Naive thymus-derived CD4-positive, alpha-beta T cell (primary cell): ENCODE data around the gene CCDC32. TPM values are rescaled to one million over a fixed set of nuclear protein-coding genes. Genes with fewer than 3 reads are reported as not detected.

Experiments used
- ATAC-seq: fragments of 150-1000 bp; cut with Tn5 transposase; 2 replicates; pipeline ENCODE4 v1.10.0; 2021; ENCODE audit warnings: mild to moderate bottlenecking, moderate library complexity
- CTCF ChIA-PET: fragments of 350-600 bp; sonication (Branson Sonifier 250); formaldehyde crosslinking; loops from one replicate; lab custom pipeline; 2021; ENCODE audit warnings: antibody characterized with exemption; lab: Charles Lee
- POLR2A ChIA-PET: fragments of 350-600 bp; sonication (Branson Sonifier 250); formaldehyde crosslinking; loops from one replicate; lab custom pipeline; 2021; ENCODE audit warnings: antibody characterized with exemption, inconsistent platforms; lab: Charles Lee
- DNase-seq, 9 donors: peaks; one replicate each; pipeline versions ENCODE4 v3.0.0 to v3.0.0-alpha.2; 2020 to 2022; ENCODE audit warnings: mixed read lengths in 1 of 9
- H3K27ac ChIP-seq: one replicate; pipeline ENCODE4 v1.7.0; 2013; ENCODE audit warnings: mild to moderate bottlenecking, low read depth, low read length, moderate library complexity
- H3K27me3 ChIP-seq, 2 donors: one replicate each; pipeline ENCODE4 v1.7.0; 2013; ENCODE audit warnings: low read length in 2 of 2, mild to moderate bottlenecking in 2 of 2, moderate library complexity in 2 of 2; ENCODE audit not compliant: control insufficient read depth in 2 of 2, insufficient read depth in 2 of 2
- H3K36me3 ChIP-seq, 3 experiments: 1 replicate in 2 of 3; 2 replicates in 1 of 3; pipeline ENCODE4 v1.7.0; 2013; ENCODE audit warnings: low read length in 3 of 3, mild to moderate bottlenecking in 3 of 3, moderate library complexity in 1 of 3; ENCODE audit not compliant: insufficient read depth in 3 of 3, control insufficient read depth in 2 of 3
- H3K4me1 ChIP-seq, 2 donors: one replicate each; pipeline ENCODE4 v1.7.0; 2013; ENCODE audit warnings: low read length in 2 of 2, mild to moderate bottlenecking in 2 of 2, moderate library complexity in 1 of 2; ENCODE audit not compliant: control insufficient read depth in 2 of 2, insufficient read depth in 2 of 2
- H3K4me3 ChIP-seq: 2 replicates; pipeline ENCODE4 v1.7.0; 2013; ENCODE audit warnings: mild to moderate bottlenecking, low read length
- H3K9me3 ChIP-seq, 3 experiments: 1 replicate in 2 of 3; 2 replicates in 1 of 3; pipeline ENCODE4 v1.7.0; 2013; ENCODE audit warnings: low read length in 3 of 3; ENCODE audit not compliant: control insufficient read depth in 2 of 3
- H3K27ac Mint-ChIP-seq, 9 donors: one replicate each; pipeline ENCODE4 v1.8.0; 2020 to 2022; ENCODE audit warnings: mixed read lengths in 9 of 9, mild to moderate bottlenecking in 8 of 9, moderate library complexity in 5 of 9, inconsistent platforms in 2 of 9
- H3K27me3 Mint-ChIP-seq, 5 donors: one replicate each; pipeline ENCODE4 v1.8.0; 2021 to 2022; ENCODE audit warnings: mixed read lengths in 5 of 5, mild to moderate bottlenecking in 1 of 5
- H3K36me3 Mint-ChIP-seq, 5 donors: one replicate each; pipeline ENCODE4 v1.8.0; 2020 to 2022; ENCODE audit warnings: mixed read lengths in 5 of 5, mild to moderate bottlenecking in 3 of 5, inconsistent platforms in 1 of 5
- H3K4me1 Mint-ChIP-seq, 7 donors: one replicate each; pipeline ENCODE4 v1.8.0; 2020 to 2022; ENCODE audit warnings: mixed read lengths in 7 of 7, mild to moderate bottlenecking in 3 of 7, inconsistent platforms in 1 of 7
- H3K4me3 Mint-ChIP-seq, 10 donors: one replicate each; pipeline ENCODE4 v1.8.0; 2020 to 2022; ENCODE audit warnings: mild to moderate bottlenecking in 10 of 10, mixed read lengths in 10 of 10, moderate library complexity in 6 of 10, inconsistent platforms in 2 of 10
- H3K9me3 Mint-ChIP-seq, 11 donors: one replicate each; pipeline ENCODE4 v1.8.0; 2020 to 2022; ENCODE audit warnings: mixed read lengths in 11 of 11, mild to moderate bottlenecking in 4 of 11, inconsistent platforms in 1 of 11, moderate library complexity in 1 of 11
- intact Hi-C, 2 donors: fragments of 100-400 bp; cut with micrococcal nuclease; formaldehyde crosslinking; loops; one replicate each; pipeline ENCODE4 v1.15.1; 2023
- polyA plus RNA-seq, 2 donors: library from polyadenylated mRNA; unstranded; fragments of 300-500 nt; fragmentation: Illumina TruSeq; gene quantifications; one replicate each; pipeline ENCODE4 v1.2.3, GENCODE V29; 2021
- total RNA-seq, 6 experiments: library from RNA in 5 of 6; stranded (reverse) in 5 of 6; gene quantifications; 1 replicate in 5 of 6; 2 replicates in 1 of 6; pipeline ENCODE4 v1.2.3 and lab custom pipeline; 2021 to 2026

The CCDC32 gene
- total and polyA plus RNA-seq, 7 experiments from 2014 or later: 22.4 to 44.8 (median 35.2) TPM

GRCh38 chr15:40597024-40597423, 32.2 kb upstream of the CCDC32 start:
- Mint-ChIP-seq H3K4me3 (no peak overlapping the region), H3K9me3 (peaks cover 0 to 5% (median 0%) of the 10 kb centered on the region in 11 donors), H3K27me3 (peaks cover 0 to 12% (median 6%) of the 10 kb centered on the region in 5 donors), H3K27ac (no peak overlapping the region), H3K4me1 (peaks cover 7 to 31% (median 17%) of the 10 kb centered on the region in 7 donors), H3K36me3 (peaks cover 0 to 1% (median 0%) of the 10 kb centered on the region in 5 donors)
- Histone ChIP-seq H3K27me3 (no peaks in the 10 kb centered on the region), H3K9me3 (no peaks in the 10 kb centered on the region), H3K27ac (no peak overlapping the region), H3K4me3 (no peak overlapping the region), H3K36me3 (no peaks in the 10 kb centered on the region), H3K4me1 (peaks cover 8 to 11% of the 10 kb centered on the region in 2 donors)
- POLR2A ChIA-PET: no interaction called here
- no peak for DNase-seq
- intact Hi-C loops: loop anchor here (10.0 kb wide), 2 partner anchors 298 to 812 kb away; partner anchors contain the start of genes FSIP1 (in 1 of the 2) and VPS18 (in 1 of the 2)
- no peak for ATAC-seq
- CTCF ChIA-PET: no interaction called here

DNA sequence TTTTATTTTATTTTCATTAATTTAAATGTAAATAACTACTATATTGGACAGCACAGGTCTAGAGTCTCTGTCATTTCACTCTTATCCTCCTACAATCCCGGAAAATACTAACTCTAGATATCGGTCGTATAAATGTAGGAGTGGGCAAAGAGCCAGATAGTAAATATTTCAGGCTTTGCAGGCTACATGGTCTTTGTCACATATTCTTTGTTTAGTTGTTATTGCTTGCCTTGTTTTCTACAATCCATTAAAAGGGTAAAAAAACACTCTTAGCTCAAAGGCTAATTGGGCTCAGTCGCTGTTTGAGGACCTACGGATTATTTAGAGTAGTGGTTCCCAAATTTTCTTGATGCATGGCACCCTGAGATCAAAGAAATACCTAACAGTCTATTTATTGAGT, 30.9 kb upstream of the CCDC32 start:
- POLR2A ChIA-PET: no interaction called here

GRCh38 chr15:40595219-40595618, 30.4 kb upstream of the CCDC32 start:
- Mint-ChIP-seq H3K9me3 (peaks cover 0 to 5% (median 0%) of the 10 kb centered on the region in 11 donors), H3K4me1 (peaks cover 9 to 34% (median 19%) of the 10 kb centered on the region in 7 donors), H3K4me3 (peak overlapping the region in 9 of 10 donors; percentile 91 to 99 (median 95)), H3K27me3 (peaks cover 0 to 12% (median 6%) of the 10 kb centered on the region in 5 donors), H3K36me3 (peaks cover 0 to 1% (median 0%) of the 10 kb centered on the region in 5 donors), H3K27ac (peak overlapping the region in 1 of 9 donors; percentile 100)
- ChIA-PET CTCF (no interaction called here), POLR2A (interaction anchor here (2.9 kb wide), 1 partner anchor 26 kb away, joined by 12 read pairs; the partner anchor contains the start of gene RPUSD2)
- ATAC-seq (no peak), DNase-seq (no peak)
- H3K4me1 ChIP-seq: peaks cover 11% of the 10 kb centered on the region in 2 donors
- no peak overlapping the region for H3K4me3 ChIP-seq
- H3K36me3 ChIP-seq: no peaks in the 10 kb centered on the region
- H3K9me3 ChIP-seq: no peaks in the 10 kb centered on the region
- H3K27me3 ChIP-seq: no peaks in the 10 kb centered on the region
- intact Hi-C loops: loop anchor here (2.0 to 10.0 kb wide), 3 partner anchors 154 to 810 kb away; partner anchors contain the start of genes BAHD1 (in 1 of the 2), FSIP1 (in 1 of the 2) and VPS18 (in 1 of the 2)
- no peak overlapping the region for H3K27ac ChIP-seq

More for the DNA sequence above, 30.9 kb upstream of the CCDC32 start:
- ATAC-seq (no peak), DNase-seq (no peak)
- peak overlapping the region in 1 of 10 donors; percentile 56 for H3K4me3 Mint-ChIP-seq
- peaks cover 0 to 5% (median 0%) of the 10 kb centered on the region in 11 donors for H3K9me3 Mint-ChIP-seq
- peaks cover 7 to 34% (median 17%) of the 10 kb centered on the region in 7 donors for H3K4me1 Mint-ChIP-seq
- Histone ChIP-seq H3K27me3 (no peaks in the 10 kb centered on the region), H3K36me3 (no peaks in the 10 kb centered on the region), H3K4me3 (no peak overlapping the region), H3K4me1 (peaks cover 8 to 11% of the 10 kb centered on the region in 2 donors), H3K9me3 (no peaks in the 10 kb centered on the region), H3K27ac (no peak overlapping the region)
- CTCF ChIA-PET: no interaction called here
- no peak overlapping the region for H3K27ac Mint-ChIP-seq
- H3K36me3 Mint-ChIP-seq: peaks cover 0 to 1% (median 0%) of the 10 kb centered on the region in 5 donors
- intact Hi-C loops: loop anchor here (2.0 to 10.0 kb wide), 3 partner anchors 155 to 811 kb away; partner anchors contain the start of genes BAHD1 (in 1 of the 2), FSIP1 (in 1 of the 2) and VPS18 (in 1 of the 2)
- peaks cover 0 to 12% (median 6%) of the 10 kb centered on the region in 5 donors for H3K27me3 Mint-ChIP-seq

DNA sequence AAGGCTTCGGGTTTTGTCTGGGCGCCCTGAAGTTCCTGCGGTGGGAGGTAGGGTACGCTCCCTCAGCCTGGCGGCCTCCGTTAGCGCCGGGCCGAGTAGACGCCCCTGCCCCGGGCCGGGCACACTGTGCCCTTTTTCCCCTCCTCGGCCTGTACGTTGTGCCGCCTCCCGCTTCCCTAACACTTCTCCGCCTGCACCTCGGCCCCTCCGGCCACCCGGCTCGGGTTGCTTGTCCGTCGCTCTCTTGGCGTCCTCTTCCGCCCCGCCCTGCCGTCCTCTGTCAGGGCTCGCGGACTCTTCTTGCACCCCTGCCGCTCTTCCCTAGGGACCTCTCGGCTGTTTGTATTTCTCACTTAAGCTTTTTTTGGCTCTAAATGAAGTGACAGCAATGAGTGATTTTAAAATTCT, 29.6 kb upstream of the CCDC32 start:
- CTCF ChIA-PET: no interaction called here
- ATAC-seq (peak; percentile 59), DNase-seq (peak in 1 of 9 donors; percentile 18)
- Histone ChIP-seq H3K27ac (peak overlapping the region; percentile 83), H3K36me3 (no peaks in the 10 kb centered on the region), H3K9me3 (no peaks in the 10 kb centered on the region), H3K4me3 (peak overlapping the region; percentile 98), H3K27me3 (no peaks in the 10 kb centered on the region), H3K4me1 (peaks cover 11 to 12% of the 10 kb centered on the region in 2 donors)
- Mint-ChIP-seq H3K4me1 (peaks cover 13 to 40% (median 24%) of the 10 kb centered on the region in 7 donors), H3K27me3 (peaks cover 0 to 12% (median 6%) of the 10 kb centered on the region in 5 donors), H3K9me3 (peaks cover 0 to 5% (median 0%) of the 10 kb centered on the region in 11 donors), H3K36me3 (peaks cover 0 to 1% (median 0%) of the 10 kb centered on the region in 5 donors), H3K4me3 (peak overlapping the region; percentile 91 to 99 (median 96)), H3K27ac (peak overlapping the region; percentile 85 to 100 (median 98))
- intact Hi-C loops: loop anchor here (1.0 to 10.0 kb wide), 11 partner anchors 29 to 810 kb away; partner anchors contain the start of genes CCDC32 (in 2 of the 2), DNAJC17 (in 2 of the 2), RAD51 (in 2 of the 2) and ZFYVE19 (in 2 of the 2)
- POLR2A ChIA-PET: interaction anchor here (2.9 kb wide), 1 partner anchor 25 kb away, joined by 12 read pairs; the partner anchor contains the start of gene RPUSD2

DNA sequence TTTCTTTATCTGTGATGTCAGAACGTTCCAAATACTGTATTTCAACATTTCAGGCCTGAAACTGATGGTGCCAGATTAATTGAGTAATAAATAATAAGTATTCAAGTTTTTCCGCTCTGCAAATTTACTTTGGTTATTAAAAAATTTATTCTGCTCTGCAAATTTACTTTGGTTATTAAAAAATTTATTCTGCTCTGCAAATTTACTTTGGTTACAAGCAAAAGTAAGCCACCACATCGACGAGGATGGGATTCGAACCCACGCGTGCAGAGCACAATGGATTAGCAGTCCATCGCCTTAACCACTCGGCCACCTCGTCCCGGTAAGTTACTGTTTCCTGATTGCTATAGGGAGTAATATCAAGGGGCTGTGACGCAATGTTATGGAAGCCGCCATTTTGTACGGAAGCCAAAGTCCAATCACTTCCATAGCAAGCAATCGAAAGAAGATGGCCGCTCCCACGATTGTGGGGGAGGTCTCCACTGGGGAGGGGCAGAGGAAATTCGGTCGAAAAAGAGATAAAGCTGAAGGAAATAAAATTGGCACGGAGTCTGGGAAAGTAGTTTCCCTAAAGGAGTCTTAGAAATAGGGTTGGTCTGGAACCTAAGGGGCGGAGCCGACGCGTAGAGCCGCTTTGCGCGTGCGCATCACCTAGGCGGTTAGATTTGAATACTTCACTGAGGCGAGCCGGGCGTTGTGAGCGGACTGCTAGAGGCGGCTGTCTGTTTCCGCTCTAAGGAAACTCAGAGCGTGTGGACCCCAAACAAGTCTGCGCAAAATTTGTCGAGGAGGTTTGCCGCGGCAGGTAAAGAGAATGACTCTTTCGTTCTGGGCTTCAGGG, 29.0 kb upstream of the CCDC32 start, which contains the start of gene KNL1:
TSS of gene KNL1 (plus strand) at position 662 of the 841 bp plus-strand sequence. CDS start 8,683 bp downstream, outside the sequence.
- peak; percentile 85 for ATAC-seq
- peak within 1 kb of the TSS; percentile 91 to 100 (median 98) for H3K27ac Mint-ChIP-seq
- peaks cover 13 to 41% (median 25%) of the 10 kb centered on the region in 7 donors for H3K4me1 Mint-ChIP-seq
- peak within 1 kb of the TSS; percentile 98 for H3K4me3 ChIP-seq
- peak within 1 kb of the TSS; percentile 91 to 99 (median 96) for H3K4me3 Mint-ChIP-seq
- no peaks in the 10 kb centered on the region for H3K27me3 ChIP-seq
- intact Hi-C loops: loop anchor here (1.0 to 10.0 kb wide), 14 partner anchors 25 to 809 kb away; partner anchors contain the start of genes CCDC32 (in 2 of the 2), DNAJC17 (in 2 of the 2), RAD51 (in 2 of the 2) and RPUSD2 (in 2 of the 2)
- H3K9me3 ChIP-seq: no peaks in the 10 kb centered on the region
- H3K9me3 Mint-ChIP-seq: peaks cover 0 to 5% (median 0%) of the 10 kb centered on the region in 11 donors
- CTCF ChIA-PET: interaction anchor here (1.9 to 3.0 kb wide), 2 partner anchors 29 to 188 kb away, joined by 5 to 13 read pairs; partner anchors contain the start of gene CCDC32
- POLR2A ChIA-PET: interaction anchor here (0.9 to 2.9 kb wide), 4 partner anchors 16 to 213 kb away, joined by 4 to 12 read pairs (median 8); partner anchors contain the start of genes CCDC32, DNAJC17, RPUSD2 and ZFYVE19
- peaks cover 11 to 12% of the 10 kb centered on the region in 2 donors for H3K4me1 ChIP-seq
- H3K36me3 ChIP-seq: no peaks in the 10 kb centered on the region
- DNase-seq: peak; percentile 83 to 94 (median 91)
- H3K36me3 Mint-ChIP-seq: peaks cover 0 to 1% (median 0%) of the 10 kb centered on the region in 5 donors
- H3K27ac ChIP-seq: peak within 1 kb of the TSS; percentile 83
- H3K27me3 Mint-ChIP-seq: peaks cover 0 to 12% (median 6%) of the 10 kb centered on the region in 5 donors
